ENCODE results near the gene ISG15.

GRCh38 chr1:966135-966703, 47.1 kb upstream of the ISG15 start, which contains the start of gene PLEKHN1:
- TF ChIP-seq, protein P1, sequence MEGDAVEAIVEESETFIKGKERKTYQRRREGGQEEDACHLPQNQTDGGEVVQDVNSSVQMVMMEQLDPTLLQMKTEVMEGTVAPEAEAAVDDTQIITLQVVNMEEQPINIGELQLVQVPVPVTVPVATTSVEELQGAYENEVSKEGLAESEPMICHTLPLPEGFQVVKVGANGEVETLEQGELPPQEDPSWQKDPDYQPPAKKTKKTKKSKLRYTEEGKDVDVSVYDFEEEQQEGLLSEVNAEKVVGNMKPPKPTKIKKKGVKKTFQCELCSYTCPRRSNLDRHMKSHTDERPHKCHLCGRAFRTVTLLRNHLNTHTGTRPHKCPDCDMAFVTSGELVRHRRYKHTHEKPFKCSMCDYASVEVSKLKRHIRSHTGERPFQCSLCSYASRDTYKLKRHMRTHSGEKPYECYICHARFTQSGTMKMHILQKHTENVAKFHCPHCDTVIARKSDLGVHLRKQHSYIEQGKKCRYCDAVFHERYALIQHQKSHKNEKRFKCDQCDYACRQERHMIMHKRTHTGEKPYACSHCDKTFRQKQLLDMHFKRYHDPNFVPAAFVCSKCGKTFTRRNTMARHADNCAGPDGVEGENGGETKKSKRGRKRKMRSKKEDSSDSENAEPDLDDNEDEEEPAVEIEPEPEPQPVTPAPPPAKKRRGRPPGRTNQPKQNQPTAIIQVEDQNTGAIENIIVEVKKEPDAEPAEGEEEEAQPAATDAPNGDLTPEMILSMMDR (conservative IDR thresholded peaks at IDR 0.05): no peak
- peak; percentile 64; the same call in 1 of the 2 replicates for TF ChIP-seq ZFX (IDR thresholded peaks at IDR 0.05)

Measured in C4-2B (cell line).